CD14-positive monocyte (primary cell): Measurements from ENCODE around the gene CSE1L. TPM values are rescaled to one million over a fixed set of nuclear protein-coding genes. Genes with fewer than 3 reads are reported as not detected.

Source experiments
- DNase-seq, 3 donors: peaks; one replicate each; pipeline ENCODE4 v3.0.0-alpha.2; 2011 to 2022
- H2AFZ ChIP-seq: 2 replicates; pipeline ENCODE4 v1.6.0; 2012; ENCODE audit warnings: mild to moderate bottlenecking, low read depth, low read length, inconsistent platforms; ENCODE audit not compliant: insufficient read depth, poor library complexity, severe bottlenecking
- H3K27ac ChIP-seq, 2 donors: 1 replicate in 1 of 2; 2 replicates in 1 of 2; pipeline ENCODE4 v1.5.1; 2012 to 2013; ENCODE audit warnings: low read length in 2 of 2, control low read depth in 1 of 2, inconsistent platforms in 1 of 2, low read depth in 1 of 2, mild to moderate bottlenecking in 1 of 2
- H3K27me3 ChIP-seq, 2 donors: one replicate each; pipeline versions ENCODE4 v1.6.0 to v1.6.1; 2011 to 2013; ENCODE audit warnings: low read length in 2 of 2; ENCODE audit not compliant: control insufficient read depth in 2 of 2, insufficient read depth in 2 of 2
- H3K36me3 ChIP-seq, 2 donors: replicated peaks in 1 of 2; 1 replicate in 1 of 2; 2 replicates in 1 of 2; pipeline versions ENCODE4 v1.5.1 to v1.6.1; 2012 to 2013; ENCODE audit warnings: low read length in 2 of 2, control low read depth in 1 of 2, inconsistent platforms in 1 of 2, mild to moderate bottlenecking in 1 of 2; ENCODE audit not compliant: insufficient read depth in 2 of 2, control insufficient read depth in 1 of 2
- H3K4me1 ChIP-seq, 2 donors: 1 replicate in 1 of 2; 2 replicates in 1 of 2; pipeline versions ENCODE4 v1.5.1 to v1.6.1; 2012 to 2013; ENCODE audit warnings: low read length in 2 of 2, control low read depth in 1 of 2, inconsistent platforms in 1 of 2, mild to moderate bottlenecking in 1 of 2, moderate library complexity in 1 of 2; ENCODE audit not compliant: insufficient read depth in 2 of 2, control insufficient read depth in 1 of 2
- H3K4me2 ChIP-seq: replicated peaks from 2 replicates; pipeline ENCODE3; 2012; ENCODE audit warnings: low read length, moderate library complexity, mild to moderate bottlenecking; ENCODE audit not compliant: poor library complexity, severe bottlenecking; ENCODE audit errors: extremely low read depth
- H3K4me3 ChIP-seq, 3 experiments: fragments of 200-600 bp in 1 of 3; sonication (generic) in 1 of 3; replicated peaks in 1 of 3; 1 replicate in 2 of 3; 2 replicates in 1 of 3; pipeline ENCODE4 v1.5.1; 2011 to 2013; ENCODE audit warnings: low read length in 3 of 3, mild to moderate bottlenecking in 3 of 3, control low read depth in 2 of 3, low read depth in 2 of 3, inconsistent platforms in 1 of 3, moderate library complexity in 1 of 3
- H3K79me2 ChIP-seq: 2 replicates; pipeline ENCODE4 v1.6.0; 2012; ENCODE audit warnings: mild to moderate bottlenecking, control low read depth, inconsistent platforms, low read length, moderate library complexity; ENCODE audit not compliant: insufficient read depth
- H3K9ac ChIP-seq: 2 replicates; pipeline ENCODE4 v1.6.0; 2017; ENCODE audit warnings: low read length, mild to moderate bottlenecking; ENCODE audit not compliant: insufficient read depth, poor library complexity, severe bottlenecking
- H3K9me3 ChIP-seq, 2 donors: replicated peaks in 1 of 2; 1 replicate in 1 of 2; 2 replicates in 1 of 2; pipeline versions ENCODE4 v1.5.1 to v1.6.1; 2012 to 2013; ENCODE audit warnings: low read length in 2 of 2, control low read depth in 1 of 2; ENCODE audit not compliant: control insufficient read depth in 1 of 2, insufficient read depth in 1 of 2
- H4K20me1 ChIP-seq: 2 replicates; pipeline ENCODE4 v1.6.0; 2012; ENCODE audit warnings: mild to moderate bottlenecking, low read length, control low read depth, moderate library complexity; ENCODE audit not compliant: insufficient read depth
- H3K27ac Mint-ChIP-seq, 7 donors: one replicate each; pipeline ENCODE4 v1.8.0; 2020; ENCODE audit warnings: mild to moderate bottlenecking in 7 of 7, mixed read lengths in 7 of 7, moderate library complexity in 6 of 7, inconsistent platforms in 2 of 7
- H3K27me3 Mint-ChIP-seq, 3 donors: one replicate each; pipeline ENCODE4 v1.8.0; 2021 to 2022; ENCODE audit warnings: low read depth in 3 of 3, mild to moderate bottlenecking in 3 of 3, mixed read lengths in 3 of 3, moderate library complexity in 3 of 3, inconsistent platforms in 1 of 3
- H3K36me3 Mint-ChIP-seq, 2 donors: one replicate each; pipeline ENCODE4 v1.8.0; 2020; ENCODE audit warnings: mixed read lengths in 2 of 2, inconsistent platforms in 1 of 2, mild to moderate bottlenecking in 1 of 2
- H3K4me1 Mint-ChIP-seq: one replicate; pipeline ENCODE4 v1.8.0; 2020; ENCODE audit warnings: mild to moderate bottlenecking, mixed read lengths
- H3K4me3 Mint-ChIP-seq, 2 donors: one replicate each; pipeline ENCODE4 v1.8.0; 2020; ENCODE audit warnings: mild to moderate bottlenecking in 2 of 2, mixed read lengths in 2 of 2, moderate library complexity in 1 of 2
- H3K9me3 Mint-ChIP-seq, 7 donors: one replicate each; pipeline ENCODE4 v1.8.0; 2020 to 2022; ENCODE audit warnings: mixed read lengths in 7 of 7, mild to moderate bottlenecking in 6 of 7, moderate library complexity in 6 of 7, inconsistent platforms in 2 of 7
- WGBS: methylation state at CpG from one replicate; pipeline ENCODE4 v1.1.5; 2013; ENCODE audit warnings: missing lambda C conversion rate; ENCODE audit not compliant: insufficient coverage; 5-methylcytosine and 5-hydroxymethylcytosine counted together
- intact Hi-C, 2 donors: fragments of 100-400 bp; cut with micrococcal nuclease; formaldehyde crosslinking; loops; one replicate each; pipeline versions ENCODE4 v1.15.0 to v1.15.1; 2023
- polyA plus RNA-seq, 3 donors: library from polyadenylated mRNA; depleted of rRNA in 1 of 3; unstranded in 2 of 3; stranded (reverse) in 1 of 3; fragments of 300-500 nt in 2 of 3; fragments of >200 nt in 1 of 3; fragmentation: Illumina TruSeq in 2 of 3; gene quantifications; 1 replicate in 2 of 3; 2 replicates in 1 of 3; pipeline ENCODE4 v1.2.3, GENCODE V29; 2012 to 2021
- TF ChIP-seq, protein P1 (sequence below): fragments of 200-600 bp; IDR thresholded peaks from one replicate; pipeline ENCODE4 v1.8.0; 2022; ENCODE audit warnings: antibody characterized with exemption, mild to moderate bottlenecking

Gene CSE1L
- polyA plus RNA-seq, 3 donors = 8.5 to 22.0 (median 19.4) TPM

- intact Hi-C loops = loop anchor here in 1 of 2 donors (10.0 kb wide), 1 partner anchor 78 kb away; the partner anchor contains the start of gene DDX27
- no peaks in the 10 kb centered on the region for H3K9me3 ChIP-seq
- H3K4me2 ChIP-seq = no peak overlapping the region
- no peaks in the 10 kb centered on the region for H3K9me3 Mint-ChIP-seq
- H3K27ac ChIP-seq = no peak overlapping the region
- no peak overlapping the region for H2AFZ ChIP-seq
- TF ChIP-seq, protein P1, sequence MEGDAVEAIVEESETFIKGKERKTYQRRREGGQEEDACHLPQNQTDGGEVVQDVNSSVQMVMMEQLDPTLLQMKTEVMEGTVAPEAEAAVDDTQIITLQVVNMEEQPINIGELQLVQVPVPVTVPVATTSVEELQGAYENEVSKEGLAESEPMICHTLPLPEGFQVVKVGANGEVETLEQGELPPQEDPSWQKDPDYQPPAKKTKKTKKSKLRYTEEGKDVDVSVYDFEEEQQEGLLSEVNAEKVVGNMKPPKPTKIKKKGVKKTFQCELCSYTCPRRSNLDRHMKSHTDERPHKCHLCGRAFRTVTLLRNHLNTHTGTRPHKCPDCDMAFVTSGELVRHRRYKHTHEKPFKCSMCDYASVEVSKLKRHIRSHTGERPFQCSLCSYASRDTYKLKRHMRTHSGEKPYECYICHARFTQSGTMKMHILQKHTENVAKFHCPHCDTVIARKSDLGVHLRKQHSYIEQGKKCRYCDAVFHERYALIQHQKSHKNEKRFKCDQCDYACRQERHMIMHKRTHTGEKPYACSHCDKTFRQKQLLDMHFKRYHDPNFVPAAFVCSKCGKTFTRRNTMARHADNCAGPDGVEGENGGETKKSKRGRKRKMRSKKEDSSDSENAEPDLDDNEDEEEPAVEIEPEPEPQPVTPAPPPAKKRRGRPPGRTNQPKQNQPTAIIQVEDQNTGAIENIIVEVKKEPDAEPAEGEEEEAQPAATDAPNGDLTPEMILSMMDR = no peak
- H3K9ac ChIP-seq = no peak overlapping the region
- peaks cover 48 to 82% of the 10 kb centered on the region in 2 donors for H3K36me3 Mint-ChIP-seq
- H3K27me3 Mint-ChIP-seq = no peaks in the 10 kb centered on the region
- no peaks in the 10 kb centered on the region for H3K4me1 Mint-ChIP-seq
- H3K4me3 Mint-ChIP-seq = no peak overlapping the region
- no peaks in the 10 kb centered on the region for H3K27me3 ChIP-seq
- DNase-seq = no peak
- no peaks in the 10 kb centered on the region for H3K4me1 ChIP-seq
- H3K36me3 ChIP-seq = peaks cover 38 to 79% of the 10 kb centered on the region in 2 donors
- H3K4me3 ChIP-seq = no peak overlapping the region
- peaks cover 4% of the 10 kb centered on the region for H3K79me2 ChIP-seq
- WGBS = 88% methylated on average over 9 of the region's 15 CpGs
- peak overlapping the region in 1 of 7 donors; percentile 16 for H3K27ac Mint-ChIP-seq
- H4K20me1 ChIP-seq = peaks cover 36% of the 10 kb centered on the region
These were observed 90.9 kb downstream of the CSE1L start for GRCh38 chr20:49136817-49137571.

GRCh38 chr20:49138431-49138830 lies 92.3 kb downstream of the CSE1L start:
- H3K9ac ChIP-seq = no peak overlapping the region
- intact Hi-C loops = loop anchor here in 1 of 2 donors (10.0 kb wide), 1 partner anchor 76 kb away; the partner anchor contains the start of gene DDX27
- peaks cover 0 to 2% (median 0%) of the 10 kb centered on the region in 3 donors for H3K27me3 Mint-ChIP-seq

More at GRCh38 chr20:49138431-49138830, 92.3 kb downstream of the CSE1L start:
- H3K4me3 Mint-ChIP-seq = no peak overlapping the region
- no peak for DNase-seq
- no peaks in the 10 kb centered on the region for H3K9me3 Mint-ChIP-seq
- no peak overlapping the region for H3K4me3 ChIP-seq
- peaks cover 38 to 80% of the 10 kb centered on the region in 2 donors for H3K36me3 ChIP-seq
- no peak overlapping the region for H3K27ac ChIP-seq
- peaks cover 44 to 76% of the 10 kb centered on the region in 2 donors for H3K36me3 Mint-ChIP-seq
- no peaks in the 10 kb centered on the region for H3K4me1 ChIP-seq
- TF ChIP-seq, protein P1 = no peak
- H3K9me3 ChIP-seq = no peaks in the 10 kb centered on the region
- H3K79me2 ChIP-seq = peaks cover 4% of the 10 kb centered on the region
- peak overlapping the region in 1 of 7 donors; percentile 59 for H3K27ac Mint-ChIP-seq
- no peak overlapping the region for H2AFZ ChIP-seq
- no peaks in the 10 kb centered on the region for H3K27me3 ChIP-seq
- H3K4me2 ChIP-seq = no peak overlapping the region
- H4K20me1 ChIP-seq = peaks cover 31% of the 10 kb centered on the region
- no peaks in the 10 kb centered on the region for H3K4me1 Mint-ChIP-seq
